Astrocyte of the hippocampus (primary cell): ENCODE data around the gene CD38.

Experiments
- DNase-seq: peaks from one replicate; pipeline ENCODE4 v3.0.0; 2011; ENCODE audit warnings: low read depth, low spot score

CD38 gene

GRCh38 chr4:15897577-15897976 is 119.4 kb downstream of the CD38 start:
- DNase-seq, result no peak

- no peak for DNase-seq
These were observed 120.8 kb downstream of the CD38 start for GRCh38 chr4:15898902-15899301.

DNA sequence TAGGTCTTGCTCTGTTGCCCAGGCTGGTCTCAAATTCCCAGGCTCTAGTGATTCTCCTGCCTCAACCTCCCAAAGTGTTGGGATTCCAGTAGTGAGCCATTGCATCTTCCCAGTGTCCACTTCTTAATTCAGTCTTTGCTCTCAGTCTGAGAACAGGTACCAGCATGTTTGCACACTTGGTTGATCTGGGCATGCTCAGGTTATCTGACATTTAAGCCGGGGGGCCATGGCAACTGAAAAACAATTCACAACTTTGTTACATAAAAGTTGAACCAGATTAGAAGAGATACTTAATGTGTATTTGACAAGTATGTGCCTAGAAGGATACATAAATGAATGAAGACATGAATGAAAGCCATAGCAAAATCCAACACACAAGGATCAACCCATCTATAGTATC is 121.4 kb downstream of the CD38 start:
- DNase-seq, result no peak

GRCh38 chr4:15901007-15901406 is 122.9 kb downstream of the CD38 start:
- DNase-seq, result no peak

DNA sequence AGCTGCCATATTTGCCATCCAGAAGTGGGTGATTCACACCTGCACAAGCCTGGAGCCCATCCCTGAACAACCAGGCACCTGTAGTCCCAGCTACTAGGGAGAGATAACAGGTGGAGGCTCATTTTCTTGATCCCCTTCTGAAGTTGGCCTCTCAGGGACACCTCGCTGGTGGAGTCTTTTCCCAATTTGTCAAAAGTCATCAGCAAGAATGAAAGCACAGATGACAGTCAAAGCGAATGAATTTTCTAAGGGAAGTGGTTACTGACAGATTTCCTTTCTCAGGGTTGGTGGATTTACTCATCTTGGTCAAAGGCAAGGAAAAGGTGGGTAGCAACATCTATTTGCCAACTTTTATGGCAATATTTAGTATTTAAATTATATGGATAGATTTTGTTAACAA is 123.9 kb downstream of the CD38 start:
- DNase-seq, result no peak

DNA sequence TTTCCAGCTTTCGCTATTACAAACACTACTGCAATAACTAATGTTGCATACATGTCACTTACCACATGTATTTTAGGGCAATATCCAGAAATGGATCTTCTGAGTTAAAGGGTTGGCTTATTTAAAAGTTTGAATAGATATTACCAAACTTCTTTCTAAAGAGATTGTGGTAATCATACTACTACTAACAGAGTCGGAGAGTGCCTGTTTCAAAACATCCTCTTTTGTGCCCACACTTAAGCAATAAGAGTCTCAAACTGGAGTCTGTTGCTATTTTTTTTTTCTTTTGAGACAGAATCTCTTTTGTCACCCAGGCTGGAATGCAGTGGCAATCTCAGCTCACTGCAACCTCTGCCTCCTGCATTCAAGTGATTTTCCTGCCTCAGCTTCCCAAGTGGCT is 124.6 kb downstream of the CD38 start:
- no peak for DNase-seq
